ENCODE results near the gene RAX. TPM values are rescaled to one million over a fixed set of nuclear protein-coding genes. Genes with fewer than 3 reads are reported as not detected.

RAX gene
- total and polyA plus RNA-seq, 2 of the 8 experiments (the other 6 are each of a cell fraction or from before 2014, with no cell fraction given): 0.12 to 0.52 TPM

GRCh38 chr18:59231877-59232276 lies 41.4 kb downstream of the RAX start (continued):
- TF ChIP-seq SRF (IDR thresholded peaks at IDR 0.05; ENCODE audit: low read depth, low read length) (no peak), CHD1 (IDR thresholded peaks at IDR 0.05; ENCODE audit: low read depth, low read length) (no peak), BCL11A (IDR thresholded peaks at IDR 0.05; ENCODE audit: low read depth in 2 of 2, low read length in 2 of 2) (no peak), TBP (IDR thresholded peaks at IDR 0.05; ENCODE audit: low read depth, low read length) (no peak), ATF2 (IDR thresholded peaks at IDR 0.05; ENCODE audit: low read length) (no peak)
